OCI-LY1 (cell line): Measurements from ENCODE around the gene CLDN22.

ENCODE experiments used
- H2AFZ ChIP-seq: fragments of 200-600 bp; sonication (generic), shearing (Covaris generic); 2 replicates; pipeline ENCODE4 v1.6.0; 2014; ENCODE audit warnings: antibody characterized with exemption, mild to moderate bottlenecking, low read length
- H3F3A ChIP-seq: fragments of 200-600 bp; sonication (generic), shearing (Covaris generic); 2 replicates; pipeline ENCODE4 v1.6.0; 2014; ENCODE audit warnings: mild to moderate bottlenecking, antibody characterized with exemption, low read length, moderate library complexity; ENCODE audit not compliant: insufficient read depth
- H3K27ac ChIP-seq: fragments of 200-600 bp; sonication (generic); 2 replicates; pipeline ENCODE4 v1.5.1; 2014; ENCODE audit warnings: low read length, mixed run types, mild to moderate bottlenecking, low read depth; ENCODE audit not compliant: poor library complexity, severe bottlenecking
- H3K27me3 ChIP-seq: fragments of 200-600 bp; sonication (generic); 2 replicates; pipeline ENCODE4 v1.6.0; 2014; ENCODE audit warnings: antibody characterized with exemption, mild to moderate bottlenecking, low read length, moderate library complexity; ENCODE audit not compliant: insufficient read depth
- H3K36me3 ChIP-seq: fragments of 200-600 bp; sonication (generic); 2 replicates; pipeline ENCODE4 v1.6.1; 2014; ENCODE audit warnings: mild to moderate bottlenecking, antibody characterized with exemption, low read length, moderate library complexity, mixed read lengths; ENCODE audit not compliant: insufficient read depth
- H3K4me1 ChIP-seq: fragments of 200-600 bp; sonication (generic); 2 replicates; pipeline ENCODE4 v1.5.1; 2014; ENCODE audit warnings: mild to moderate bottlenecking, low read length, moderate library complexity; ENCODE audit not compliant: insufficient read depth, severe bottlenecking
- H3K4me2 ChIP-seq: fragments of 200-600 bp; sonication (generic), shearing (Covaris generic); 2 replicates; pipeline ENCODE4 v1.6.1; 2014; ENCODE audit warnings: low read length
- H3K4me3 ChIP-seq: fragments of 200-600 bp; sonication (generic); 2 replicates; pipeline ENCODE4 v1.5.1; 2014; ENCODE audit warnings: low read length, low read depth, mild to moderate bottlenecking, mixed read lengths; ENCODE audit not compliant: poor library complexity, severe bottlenecking
- H3K79me2 ChIP-seq: fragments of 200-600 bp; shearing (Covaris generic); 2 replicates; pipeline ENCODE4 v1.6.1; 2016; ENCODE audit warnings: mixed run types, low read length, mixed read lengths; ENCODE audit not compliant: insufficient read depth
- H3K9ac ChIP-seq: fragments of 200-600 bp; sonication (generic), shearing (Covaris generic); 2 replicates; pipeline ENCODE4 v1.6.1; 2014; ENCODE audit warnings: mild to moderate bottlenecking, low read length, mixed read lengths
- H3K9me2 ChIP-seq: fragments of 200-600 bp; sonication (generic), shearing (Covaris generic); 2 replicates; pipeline ENCODE4 v1.6.1; 2014; ENCODE audit warnings: low read depth, mild to moderate bottlenecking, low read length, mixed read lengths
- H3K9me3 ChIP-seq: fragments of 200-600 bp; shearing (Covaris generic); 2 replicates; pipeline ENCODE4 v1.6.1; 2014; ENCODE audit warnings: low read length, mixed read lengths
- H4K20me1 ChIP-seq: fragments of 200-600 bp; sonication (generic), shearing (Covaris generic); 2 replicates; pipeline ENCODE4 v1.6.0; 2016; ENCODE audit warnings: mild to moderate bottlenecking, low read length; ENCODE audit not compliant: insufficient read depth
- EZH2 ChIP-seq: fragments of 200-600 bp; sonication (generic), shearing (Covaris generic); IDR thresholded peaks from 2 replicates; pipeline ENCODE4 v1.8.0; 2017; ENCODE audit warnings: borderline replicate concordance, mixed run types, mild to moderate bottlenecking, antibody characterized with exemption, low read length, moderate library complexity, mixed read lengths
- TF ChIP-seq, protein P1 (sequence below): fragments of 200-600 bp; sonication (generic), shearing (Covaris generic); IDR thresholded peaks from 2 replicates; pipeline ENCODE4 v1.5.1; 2017; ENCODE audit warnings: mild to moderate bottlenecking, antibody characterized with exemption, low read length, moderate library complexity, mixed read lengths

The CLDN22 gene

GRCh38 chr4:183304538-183304937 lies 15.5 kb downstream of the CLDN22 start:
- Histone ChIP-seq H3K9ac (no peak overlapping the region), H3K27me3 (no peaks in the 10 kb centered on the region), H2AFZ (no peak overlapping the region), H4K20me1 (no peaks in the 10 kb centered on the region), H3K36me3 (no peaks in the 10 kb centered on the region), H3K9me2 (no peaks in the 10 kb centered on the region), H3K4me2 (no peak overlapping the region), H3K27ac (no peak overlapping the region), H3F3A (no peaks in the 10 kb centered on the region), H3K4me3 (no peak overlapping the region), H3K4me1 (no peaks in the 10 kb centered on the region), H3K9me3 (no peaks in the 10 kb centered on the region), H3K79me2 (no peaks in the 10 kb centered on the region)
- TF ChIP-seq, protein P1, sequence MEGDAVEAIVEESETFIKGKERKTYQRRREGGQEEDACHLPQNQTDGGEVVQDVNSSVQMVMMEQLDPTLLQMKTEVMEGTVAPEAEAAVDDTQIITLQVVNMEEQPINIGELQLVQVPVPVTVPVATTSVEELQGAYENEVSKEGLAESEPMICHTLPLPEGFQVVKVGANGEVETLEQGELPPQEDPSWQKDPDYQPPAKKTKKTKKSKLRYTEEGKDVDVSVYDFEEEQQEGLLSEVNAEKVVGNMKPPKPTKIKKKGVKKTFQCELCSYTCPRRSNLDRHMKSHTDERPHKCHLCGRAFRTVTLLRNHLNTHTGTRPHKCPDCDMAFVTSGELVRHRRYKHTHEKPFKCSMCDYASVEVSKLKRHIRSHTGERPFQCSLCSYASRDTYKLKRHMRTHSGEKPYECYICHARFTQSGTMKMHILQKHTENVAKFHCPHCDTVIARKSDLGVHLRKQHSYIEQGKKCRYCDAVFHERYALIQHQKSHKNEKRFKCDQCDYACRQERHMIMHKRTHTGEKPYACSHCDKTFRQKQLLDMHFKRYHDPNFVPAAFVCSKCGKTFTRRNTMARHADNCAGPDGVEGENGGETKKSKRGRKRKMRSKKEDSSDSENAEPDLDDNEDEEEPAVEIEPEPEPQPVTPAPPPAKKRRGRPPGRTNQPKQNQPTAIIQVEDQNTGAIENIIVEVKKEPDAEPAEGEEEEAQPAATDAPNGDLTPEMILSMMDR, result no peak
- TF ChIP-seq EZH2, result no peak

- Histone ChIP-seq H3K4me1 (no peaks in the 10 kb centered on the region), H2AFZ (no peak overlapping the region), H3K4me2 (no peak overlapping the region)
Observed at GRCh38 chr4:183304067-183304466, 16.0 kb downstream of the CLDN22 start.

GRCh38 chr4:183303301-183303700 lies 16.8 kb downstream of the CLDN22 start:
- Histone ChIP-seq H3K4me2 (no peak overlapping the region), H3K9ac (no peak overlapping the region), H3K27me3 (no peaks in the 10 kb centered on the region), H3K79me2 (no peaks in the 10 kb centered on the region), H3K9me2 (no peaks in the 10 kb centered on the region), H2AFZ (no peak overlapping the region), H3K36me3 (no peaks in the 10 kb centered on the region), H3K4me1 (no peaks in the 10 kb centered on the region), H3K4me3 (no peak overlapping the region), H3F3A (no peaks in the 10 kb centered on the region), H3K27ac (no peak overlapping the region), H3K9me3 (no peaks in the 10 kb centered on the region), H4K20me1 (no peaks in the 10 kb centered on the region)
- TF ChIP-seq, protein P1, result no peak
- no peak for TF ChIP-seq EZH2

More at GRCh38 chr4:183304067-183304466, 16.0 kb downstream of the CLDN22 start:
- H3K79me2 ChIP-seq, result no peaks in the 10 kb centered on the region
- H3K9ac ChIP-seq, result no peak overlapping the region
- H4K20me1 ChIP-seq, result no peaks in the 10 kb centered on the region
- H3F3A ChIP-seq, result no peaks in the 10 kb centered on the region
- H3K27ac ChIP-seq, result no peak overlapping the region
- TF ChIP-seq, protein P1, result no peak
- TF ChIP-seq EZH2, result no peak
- H3K4me3 ChIP-seq, result no peak overlapping the region
- no peaks in the 10 kb centered on the region for H3K27me3 ChIP-seq
- no peaks in the 10 kb centered on the region for H3K9me3 ChIP-seq
- H3K9me2 ChIP-seq, result no peaks in the 10 kb centered on the region
- H3K36me3 ChIP-seq, result no peaks in the 10 kb centered on the region
